Measurements from ENCODE around the gene SERPINE3. TPM values are rescaled to one million over a fixed set of nuclear protein-coding genes. Genes with fewer than 3 reads are reported as not detected.

Gene SERPINE3
- polyA plus RNA-seq, 1 of the 3 experiments (the other 2 are of a cell fraction), result not detected

- H3K9ac ChIP-seq, result no peak overlapping the region
- no peak for DNase-seq
- H3K79me2 ChIP-seq (ENCODE audit: insufficient read depth), result no peaks in the 10 kb centered on the region
- POLR2A ChIA-PET, result no interaction called here
- TF ChIP-seq USF1 (IDR thresholded peaks at IDR 0.05; ENCODE audit: borderline replicate concordance, low read depth), result peak; percentile 72; the same call in 1 of the 2 replicates
- no peak for TF ChIP-seq POLR2AphosphoS5 (IDR thresholded peaks at IDR 0.05; ENCODE audit: low read depth, low read length)
- no peaks in the 10 kb centered on the region for H3K9me2 ChIP-seq
- H4K20me1 ChIP-seq (ENCODE audit: insufficient read depth), result no peaks in the 10 kb centered on the region
- H3K9me3 ChIP-seq, result no peaks in the 10 kb centered on the region
- WGBS (ENCODE audit: low lambda C conversion rate), result 80% methylated on average over 1 of the region's 1 CpG
- H3K4me1 ChIP-seq (ENCODE audit: control insufficient read depth in 1 of 2, insufficient read depth in 2 of 2, low read depth in 1 of 2, low read length in 1 of 2), result peaks cover 0 to 10% of the 10 kb centered on the region in 2 experiments; a peak in 1 of 4 replicates
- H3K36me3 ChIP-seq (replicated peaks in 1 of 2; ENCODE audit: control insufficient read depth in 1 of 2, insufficient read depth in 2 of 2, low read length in 1 of 2), result no peaks in the 10 kb centered on the region
- no peaks in the 10 kb centered on the region for H3K27me3 ChIP-seq (ENCODE audit: insufficient read depth)
- H3F3A ChIP-seq (replicated peaks; ENCODE audit: insufficient read depth), result no peaks in the 10 kb centered on the region
- no peak overlapping the region for H3K27ac ChIP-seq (ENCODE audit: low read depth in 2 of 2, low read length in 1 of 2)
- peak overlapping the region; percentile 38; the same call in 1 of the 2 replicates for H2AFZ ChIP-seq (ENCODE audit: low read depth)
- no peak overlapping the region for H3K4me3 ChIP-seq (ENCODE audit: low read depth in 2 of 2, low read length in 1 of 2)
- H3K4me2 ChIP-seq, result no peak overlapping the region
- CTCF ChIA-PET, result interaction anchor here (1.4 to 4.9 kb wide), 4 partner anchors 11 to 136 kb away, joined by 3 to 49 read pairs (median 6); no protein-coding TSS in a partner anchor
Measured at GRCh38 chr13:51298812-51299211, 40.7 kb upstream of the SERPINE3 start.

- Histone ChIP-seq H4K20me1 (ENCODE audit: insufficient read depth) (no peaks in the 10 kb centered on the region), H3K4me1 (ENCODE audit: control insufficient read depth in 1 of 2, insufficient read depth in 2 of 2, low read depth in 1 of 2, low read length in 1 of 2) (peaks cover 0 to 3% of the 10 kb centered on the region in 2 experiments; a peak in 1 of 4 replicates), H3K4me3 (ENCODE audit: low read depth in 2 of 2, low read length in 1 of 2) (no peak overlapping the region), H3K36me3 (replicated peaks in 1 of 2; ENCODE audit: control insufficient read depth in 1 of 2, insufficient read depth in 2 of 2, low read length in 1 of 2) (no peaks in the 10 kb centered on the region), H3K4me2 (no peak overlapping the region), H3F3A (replicated peaks; ENCODE audit: insufficient read depth) (no peaks in the 10 kb centered on the region), H3K9me2 (no peaks in the 10 kb centered on the region), H3K27me3 (ENCODE audit: insufficient read depth) (no peaks in the 10 kb centered on the region), H3K27ac (ENCODE audit: low read depth in 2 of 2, low read length in 1 of 2) (no peak overlapping the region), H3K9me3 (no peaks in the 10 kb centered on the region), H3K79me2 (ENCODE audit: insufficient read depth) (no peaks in the 10 kb centered on the region), H3K9ac (no peak overlapping the region), H2AFZ (ENCODE audit: low read depth) (no peak overlapping the region)
- DNase-seq, result no peak
- TF ChIP-seq RFX5 (IDR thresholded peaks at IDR 0.05; ENCODE audit: low read length) (no peak), SMC3 (IDR thresholded peaks at IDR 0.05; ENCODE audit: low read depth, low read length) (no peak), JUND (IDR thresholded peaks at IDR 0.05) (no peak), GABPA (IDR thresholded peaks at IDR 0.05; ENCODE audit: low read depth) (no peak), TAF1 (IDR thresholded peaks at IDR 0.05; ENCODE audit: borderline replicate concordance, low read depth, low read length) (no peak), MXI1 (IDR thresholded peaks at IDR 0.05; ENCODE audit: low read depth, low read length) (no peak), REST (IDR thresholded peaks at IDR 0.05; ENCODE audit: low read depth, low read length) (no peak), YY1 (IDR thresholded peaks at IDR 0.05; ENCODE audit: low read depth) (no peak), IRF3 (IDR thresholded peaks at IDR 0.05; ENCODE audit: low read depth, low read length) (no peak), NRF1 (IDR thresholded peaks at IDR 0.05; ENCODE audit: low read depth, low read length) (no peak), FOXM1 (IDR thresholded peaks at IDR 0.05; ENCODE audit: low read depth) (no peak), RCOR1 (IDR thresholded peaks at IDR 0.05; ENCODE audit: low read length) (no peak), SIN3A (IDR thresholded peaks at IDR 0.05; ENCODE audit: borderline replicate concordance, low read depth, low read length) (no peak), MEF2A (IDR thresholded peaks at IDR 0.05; ENCODE audit: borderline replicate concordance, low read depth) (no peak), FOSL2 (IDR thresholded peaks at IDR 0.05; ENCODE audit: borderline replicate concordance, low read depth) (no peak), USF2 (IDR thresholded peaks at IDR 0.05; ENCODE audit: borderline replicate concordance, low read depth, low read length) (no peak)
- CTCF ChIA-PET, result no interaction called here
- WGBS (ENCODE audit: low lambda C conversion rate), result 61% methylated on average over 2 of the region's 2 CpGs
- POLR2A ChIA-PET, result no interaction called here
Measured at GRCh38 chr13:51303063-51303552, 36.4 kb upstream of the SERPINE3 start.

Data from SK-N-SH (cell line).